GM19452 (cell line): ENCODE data around the gene COQ3.

Experiments used
- ATAC-seq: cut with Tn5 transposase; IDR thresholded peaks from one replicate; pipeline ENCODE4 v1.9.1; 2021; ENCODE audit not compliant: unreplicated experiment

COQ3 gene

GRCh38 chr6:99334526-99335127 lies 59.4 kb downstream of the COQ3 start:
- peak; percentile 30 for ATAC-seq

GRCh38 chr6:99333068-99333467 lies 60.9 kb downstream of the COQ3 start:
- ATAC-seq = peak; percentile 92

GRCh38 chr6:99331531-99331930 lies 62.5 kb downstream of the COQ3 start:
- ATAC-seq = no peak

- ATAC-seq = peak; percentile 66
These were observed 63.8 kb downstream of the COQ3 start for GRCh38 chr6:99330159-99330558.

GRCh38 chr6:99324996-99325395 lies 69.0 kb downstream of the COQ3 start:
- no peak for ATAC-seq
